MM.1S (cell line): ENCODE measurements around the gene NDUFS6.

Source experiments
- DNase-seq: peaks from one replicate; pipeline ENCODE4 v3.0.0-alpha.2; 2015
- H2AFZ ChIP-seq: fragments of 300-600 bp; sonication (generic); 2 replicates; pipeline ENCODE4 v1.6.0; 2016; ENCODE audit warnings: antibody characterized with exemption, low read length
- H3F3A ChIP-seq: fragments of 300-600 bp; sonication (generic); 2 replicates; pipeline ENCODE4 v1.6.1; 2016; ENCODE audit warnings: mild to moderate bottlenecking, antibody characterized with exemption, low read length, moderate library complexity, mixed read lengths; ENCODE audit not compliant: insufficient read depth
- H3K27ac ChIP-seq: fragments of 300-600 bp; sonication (generic); 2 replicates; pipeline ENCODE4 v1.5.1; 2016; ENCODE audit warnings: mild to moderate bottlenecking, low read length
- H3K27me3 ChIP-seq: fragments of 300-600 bp; sonication (generic); replicated peaks from 2 replicates; pipeline ENCODE4 v1.6.0; 2016; ENCODE audit warnings: low read length; ENCODE audit not compliant: insufficient read depth
- H3K36me3 ChIP-seq: fragments of 300-600 bp; sonication (generic); replicated peaks from 2 replicates; pipeline ENCODE4 v1.6.1; 2016; ENCODE audit warnings: mild to moderate bottlenecking, low read length, mixed read lengths; ENCODE audit not compliant: insufficient read depth
- H3K4me1 ChIP-seq: fragments of 300-600 bp; sonication (generic); 2 replicates; pipeline ENCODE4 v1.6.1; 2016; ENCODE audit warnings: low read length, mixed read lengths
- H3K4me2 ChIP-seq: fragments of 300-600 bp; sonication (generic); 2 replicates; pipeline ENCODE4 v1.6.0; 2016; ENCODE audit warnings: low read depth, low read length
- H3K4me3 ChIP-seq: fragments of 300-600 bp; sonication (generic); 2 replicates; pipeline ENCODE4 v1.5.1; 2016; ENCODE audit warnings: low read length, mixed read lengths
- H3K79me2 ChIP-seq: fragments of 300-600 bp; sonication (generic); 2 replicates; pipeline ENCODE4 v1.6.1; 2016; ENCODE audit warnings: mixed run types, low read length, mixed read lengths
- H3K9ac ChIP-seq: fragments of 300-600 bp; sonication (generic); 2 replicates; pipeline ENCODE4 v1.6.1; 2016; ENCODE audit warnings: low read length, mixed read lengths
- H3K9me2 ChIP-seq: fragments of 300-600 bp; sonication (generic); replicated peaks from 2 replicates; pipeline ENCODE4 v1.6.1; 2016; ENCODE audit warnings: mild to moderate bottlenecking, low read length, mixed read lengths; ENCODE audit not compliant: insufficient read depth
- H3K9me3 ChIP-seq: fragments of 300-600 bp; sonication (generic); replicated peaks from 2 replicates; pipeline ENCODE4 v1.6.1; 2016; ENCODE audit warnings: mild to moderate bottlenecking, low read length, mixed read lengths; ENCODE audit not compliant: insufficient read depth
- H4K20me1 ChIP-seq: fragments of 300-600 bp; sonication (generic); 2 replicates; pipeline ENCODE4 v1.6.1; 2016; ENCODE audit warnings: mild to moderate bottlenecking, low read length, moderate library complexity, mixed read lengths; ENCODE audit not compliant: insufficient read depth
- CTCF ChIP-seq: fragments of 300-600 bp; sonication (generic); IDR thresholded peaks from 2 replicates; pipeline ENCODE4 v1.5.1; 2016; ENCODE audit warnings: antibody characterized with exemption, low read length, mixed read lengths
- EZH2 ChIP-seq: fragments of 300-600 bp; sonication (generic); optimal IDR thresholded peaks from 2 replicates; pipeline ENCODE3; 2017; ENCODE audit warnings: low read depth, mild to moderate bottlenecking, antibody characterized with exemption, low read length, mixed read lengths
- EZH2phosphoT487 ChIP-seq: fragments of 300-600 bp; sonication (generic); IDR thresholded peaks from 2 replicates; pipeline ENCODE4 v1.6.1; 2018; ENCODE audit warnings: antibody characterized with exemption, low read length

The NDUFS6 gene

DNA sequence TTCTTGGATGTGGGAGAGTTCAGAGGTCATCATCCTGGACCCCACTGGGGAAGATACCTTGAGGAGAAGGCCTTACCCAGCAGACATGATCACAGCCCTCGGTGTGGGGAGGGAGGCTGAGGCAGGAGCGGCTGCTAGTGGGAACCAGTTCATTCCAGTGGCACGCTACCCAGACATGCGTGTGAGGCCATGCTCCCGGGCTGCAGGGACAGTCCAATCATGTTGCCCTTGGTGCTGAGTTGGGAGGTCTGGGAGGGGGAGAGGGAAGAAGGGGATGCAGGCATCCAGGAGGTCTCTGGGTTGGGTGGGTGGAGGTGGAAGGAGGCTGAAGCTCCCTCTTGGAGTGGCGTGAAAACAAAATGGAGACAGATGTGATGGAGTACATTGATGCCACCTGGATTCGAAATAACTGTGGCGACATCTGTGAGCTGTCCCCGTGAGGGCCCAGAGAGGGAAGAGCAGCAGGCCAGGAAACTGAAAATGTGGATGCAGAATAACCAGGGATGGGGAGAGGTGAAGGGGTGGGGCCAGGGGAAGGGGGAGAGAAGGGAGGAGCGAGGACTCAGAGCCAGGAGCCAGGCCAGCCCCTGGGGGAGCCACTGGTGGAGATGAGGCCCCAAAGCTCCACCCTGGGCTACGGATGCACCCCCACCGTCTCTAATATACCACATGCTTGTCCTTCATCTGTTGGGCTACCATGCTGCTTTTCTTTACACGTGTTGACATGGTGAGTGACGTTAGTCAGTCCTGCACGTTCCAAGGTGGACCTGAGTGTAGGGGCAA, 16.2 kb downstream of the NDUFS6 start:
- no peak for DNase-seq
- Histone ChIP-seq H3F3A (no peaks in the 10 kb centered on the region), H3K9me3 (no peaks in the 10 kb centered on the region), H2AFZ (no peak overlapping the region), H3K27ac (no peak overlapping the region), H3K36me3 (peaks cover 18% of the 10 kb centered on the region), H3K4me2 (no peak overlapping the region), H3K27me3 (no peaks in the 10 kb centered on the region), H4K20me1 (no peaks in the 10 kb centered on the region), H3K9ac (no peak overlapping the region), H3K4me3 (no peak overlapping the region), H3K4me1 (no peaks in the 10 kb centered on the region), H3K79me2 (peaks cover 2% of the 10 kb centered on the region; the same call in 1 of the 2 replicates), H3K9me2 (no peaks in the 10 kb centered on the region)
- TF ChIP-seq CTCF (no peak), EZH2 (no peak), EZH2phosphoT487 (no peak)

DNA sequence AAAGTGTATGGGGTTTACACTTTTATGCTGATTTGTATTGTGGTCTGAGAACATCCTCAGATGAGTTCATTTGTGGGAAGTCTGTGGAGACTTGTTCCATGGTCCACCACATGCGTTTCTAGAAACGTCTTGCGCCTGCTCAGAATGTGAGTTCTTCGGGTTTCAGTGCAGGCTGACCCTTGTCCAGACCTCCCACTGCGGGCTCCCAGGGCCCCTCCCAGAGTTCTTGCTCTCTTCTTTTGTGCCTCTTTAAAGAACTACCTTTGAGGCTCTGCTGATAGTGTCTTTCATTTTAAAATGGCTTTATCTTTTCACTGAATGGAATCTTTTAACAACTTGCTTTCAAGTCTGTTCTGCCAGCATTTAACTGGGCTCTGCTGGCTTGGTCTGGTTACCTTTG, 17.6 kb downstream of the NDUFS6 start:
- Histone ChIP-seq H3K4me1 (no peaks in the 10 kb centered on the region), H3K79me2 (peaks cover 2% of the 10 kb centered on the region; the same call in 1 of the 2 replicates), H2AFZ (no peak overlapping the region), H3K27ac (no peak overlapping the region), H3K4me3 (no peak overlapping the region), H3K9ac (no peak overlapping the region), H3K36me3 (peaks cover 12% of the 10 kb centered on the region; the same call in 1 of the 2 replicates), H3K9me2 (no peaks in the 10 kb centered on the region), H3K27me3 (no peaks in the 10 kb centered on the region), H3F3A (no peaks in the 10 kb centered on the region), H3K4me2 (no peak overlapping the region), H4K20me1 (no peaks in the 10 kb centered on the region), H3K9me3 (no peaks in the 10 kb centered on the region)
- TF ChIP-seq CTCF (no peak), EZH2 (no peak), EZH2phosphoT487 (no peak)
- DNase-seq: no peak

DNA sequence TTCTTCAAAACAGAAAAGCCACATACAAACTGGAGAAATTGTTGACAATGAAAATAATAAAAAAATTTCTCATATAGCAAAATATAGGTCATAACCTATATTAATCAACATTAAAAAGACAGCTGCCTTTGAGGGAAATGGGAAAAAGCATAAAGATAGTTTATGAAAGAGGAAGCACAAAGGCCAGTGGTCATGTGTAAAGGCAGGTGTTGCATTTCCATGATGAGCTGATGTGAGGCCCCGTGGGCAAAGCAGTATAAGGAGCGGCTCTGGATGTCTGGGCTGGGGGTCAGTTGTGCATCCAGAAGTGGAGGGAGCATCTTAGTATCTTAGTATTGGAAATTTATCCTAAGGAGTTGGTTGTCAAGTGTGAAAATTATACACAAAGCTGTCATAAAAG, 18.3 kb downstream of the NDUFS6 start:
- no peaks in the 10 kb centered on the region for H3K4me1 ChIP-seq
- H3K4me3 ChIP-seq: no peak overlapping the region
- TF ChIP-seq CTCF: no peak
- H3F3A ChIP-seq: no peaks in the 10 kb centered on the region
- no peak overlapping the region for H3K4me2 ChIP-seq
- no peaks in the 10 kb centered on the region for H3K27me3 ChIP-seq
- peaks cover 12% of the 10 kb centered on the region; the same call in 1 of the 2 replicates for H3K36me3 ChIP-seq
- H2AFZ ChIP-seq: no peak overlapping the region
- no peaks in the 10 kb centered on the region for H4K20me1 ChIP-seq
- no peaks in the 10 kb centered on the region for H3K9me2 ChIP-seq
- H3K79me2 ChIP-seq: no peaks in the 10 kb centered on the region
- no peak overlapping the region for H3K27ac ChIP-seq
- DNase-seq: no peak
- H3K9ac ChIP-seq: no peak overlapping the region
- H3K9me3 ChIP-seq: no peaks in the 10 kb centered on the region
